ENCODE results near the gene SORCS2. TPM values are rescaled to one million over a fixed set of nuclear protein-coding genes. Genes with fewer than 3 reads are reported as not detected.
"Not testable (repeated sequence)": the region's sequence is repeated elsewhere in the genome, so short reads cannot be mapped to it uniquely, and the experiment has no call there.

SORCS2 gene
- total RNA-seq, 2 donors from 2014 or later, result 0.54 to 0.74 TPM

- no peak for TF ChIP-seq CTCF (IDR thresholded peaks at IDR 0.05)
- H3K27me3 ChIP-seq, result no peaks in the 10 kb centered on the region
These were observed 254.9 kb downstream of the SORCS2 start for GRCh38 chr4:7447236-7447635.

GRCh38 chr4:7448036-7448435, 255.7 kb downstream of the SORCS2 start:
- H3K4me1 ChIP-seq, result no peaks in the 10 kb centered on the region
- H3K9me3 ChIP-seq, result no peaks in the 10 kb centered on the region
- TF ChIP-seq CTCF (IDR thresholded peaks at IDR 0.05), result no peak
- H3K9ac ChIP-seq (ENCODE audit: low read depth in 2 of 2, low read length in 2 of 2), result no peak overlapping the region
- H3K36me3 ChIP-seq, result no peaks in the 10 kb centered on the region
- intact Hi-C loops (cut with DNase I), result no loop called here
- H3K27me3 ChIP-seq, result no peaks in the 10 kb centered on the region
- H3K27ac ChIP-seq, result no peak overlapping the region
- no peak for DNase-seq
- H3K4me3 ChIP-seq, result no peak overlapping the region

More at GRCh38 chr4:7447236-7447635, 254.9 kb downstream of the SORCS2 start:
- Histone ChIP-seq H3K9me3 (no peaks in the 10 kb centered on the region), H3K36me3 (no peaks in the 10 kb centered on the region), H3K4me1 (no peaks in the 10 kb centered on the region), H3K9ac (ENCODE audit: low read depth in 2 of 2, low read length in 2 of 2) (no peak overlapping the region), H3K4me3 (no peak overlapping the region), H3K27ac (no peak overlapping the region)
- DNase-seq, result no peak
- intact Hi-C loops (cut with DNase I), result no loop called here

GRCh38 chr4:7450775-7451433, 258.6 kb downstream of the SORCS2 start:
- no peak overlapping the region for H3K27ac ChIP-seq
- TF ChIP-seq CTCF (IDR thresholded peaks at IDR 0.05), result no peak
- H3K4me1 ChIP-seq, result no peaks in the 10 kb centered on the region
- H3K4me3 ChIP-seq, result no peak overlapping the region
- no peak overlapping the region for H3K9ac ChIP-seq (ENCODE audit: low read depth in 2 of 2, low read length in 2 of 2)
- DNase-seq, result no peak
- no peaks in the 10 kb centered on the region for H3K27me3 ChIP-seq
- intact Hi-C loops (cut with DNase I), result no loop called here
- no peaks in the 10 kb centered on the region for H3K36me3 ChIP-seq
- H3K9me3 ChIP-seq, result no peaks in the 10 kb centered on the region

GRCh38 chr4:7451434-7451789, 259.1 kb downstream of the SORCS2 start:
- intact Hi-C loops (cut with DNase I), result no loop called here
- no peak overlapping the region for H3K9ac ChIP-seq (ENCODE audit: low read depth in 2 of 2, low read length in 2 of 2)

GRCh38 chr4:7451800-7452199, 259.5 kb downstream of the SORCS2 start:
- Histone ChIP-seq H3K4me1 (no peaks in the 10 kb centered on the region), H3K36me3 (no peaks in the 10 kb centered on the region), H3K27ac (no peak overlapping the region), H3K9me3 (no peaks in the 10 kb centered on the region), H3K4me3 (no peak overlapping the region), H3K9ac (ENCODE audit: low read depth in 2 of 2, low read length in 2 of 2) (no peak overlapping the region), H3K27me3 (no peaks in the 10 kb centered on the region)
- DNase-seq, result no peak
- TF ChIP-seq CTCF (IDR thresholded peaks at IDR 0.05), result no peak
- intact Hi-C loops (cut with DNase I), result no loop called here

More at GRCh38 chr4:7451434-7451789, 259.1 kb downstream of the SORCS2 start:
- no peak for DNase-seq
- no peaks in the 10 kb centered on the region for H3K27me3 ChIP-seq
- H3K9me3 ChIP-seq, result no peaks in the 10 kb centered on the region
- no peak overlapping the region for H3K4me3 ChIP-seq
- H3K27ac ChIP-seq, result no peak overlapping the region
- H3K4me1 ChIP-seq, result no peaks in the 10 kb centered on the region
- H3K36me3 ChIP-seq, result no peaks in the 10 kb centered on the region
- TF ChIP-seq CTCF (IDR thresholded peaks at IDR 0.05), result no peak

- intact Hi-C loops (cut with DNase I); H3K36me3 ChIP-seq; H3K4me3 ChIP-seq; H3K9ac ChIP-seq (ENCODE audit: low read depth in 2 of 2, low read length in 2 of 2); H3K4me1 ChIP-seq; DNase-seq; H3K9me3 ChIP-seq; H3K27me3 ChIP-seq; H3K27ac ChIP-seq: not testable (repeated sequence)
These were observed 260.5 kb downstream of the SORCS2 start for GRCh38 chr4:7452802-7453201.
